Hematopoietic multipotent progenitor cell treated with erythropoietin and hydrocortisone succinate and interleukin-3 and kit ligand, for 4 days (in vitro differentiated cells): ENCODE data around the gene CCDC192.

Experiments used
- DNase-seq: peaks from one replicate; pipeline ENCODE4 v3.0.0-alpha.2; 2015

The CCDC192 gene

GRCh38 chr5:127928053-127928452, 224.9 kb downstream of the CCDC192 start:
- no peak for DNase-seq

- DNase-seq, result no peak
Observed at GRCh38 chr5:127930311-127930710, 227.1 kb downstream of the CCDC192 start.

GRCh38 chr5:127931396-127931795, 228.2 kb downstream of the CCDC192 start:
- no peak for DNase-seq

- no peak for DNase-seq
Observed at GRCh38 chr5:127933348-127933747, 230.2 kb downstream of the CCDC192 start.

- DNase-seq, result no peak
Observed at GRCh38 chr5:127934791-127935256, 231.6 kb downstream of the CCDC192 start.

- DNase-seq, result no peak
Observed at GRCh38 chr5:127935398-127935797, 232.2 kb downstream of the CCDC192 start.

GRCh38 chr5:127936439-127936972, 233.3 kb downstream of the CCDC192 start:
- DNase-seq, result no peak

- no peak for DNase-seq
Observed at GRCh38 chr5:127938746-127939145, 235.6 kb downstream of the CCDC192 start.

GRCh38 chr5:127940854-127941253, 237.7 kb downstream of the CCDC192 start:
- no peak for DNase-seq

GRCh38 chr5:127941646-127942045, 238.5 kb downstream of the CCDC192 start:
- no peak for DNase-seq

- DNase-seq, result peak; percentile 21
Observed at GRCh38 chr5:127942246-127943060, 239.3 kb downstream of the CCDC192 start.

- no peak for DNase-seq
Observed at GRCh38 chr5:127943061-127943371, 239.8 kb downstream of the CCDC192 start.

GRCh38 chr5:127944125-127944524, 240.9 kb downstream of the CCDC192 start:
- DNase-seq, result no peak

- DNase-seq, result no peak
Observed at GRCh38 chr5:127947941-127948340, 244.8 kb downstream of the CCDC192 start.

GRCh38 chr5:127950707-127951391, 247.7 kb downstream of the CCDC192 start:
- DNase-seq, result no peak

GRCh38 chr5:127951791-127952190, 248.6 kb downstream of the CCDC192 start:
- DNase-seq, result no peak

- DNase-seq, result no peak
Observed at GRCh38 chr5:127957183-127957582, 254.0 kb downstream of the CCDC192 start.

- no peak for DNase-seq
Observed at GRCh38 chr5:127957701-127958239, 254.6 kb downstream of the CCDC192 start.

- no peak for DNase-seq
Observed at GRCh38 chr5:127958421-127959011, 255.3 kb downstream of the CCDC192 start.

GRCh38 chr5:127959152-127959764, 256.1 kb downstream of the CCDC192 start:
- peak; percentile 59 for DNase-seq

GRCh38 chr5:127960270-127960691, 257.1 kb downstream of the CCDC192 start:
- peak; percentile 15 for DNase-seq

GRCh38 chr5:127961006-127961762, 258.0 kb downstream of the CCDC192 start:
- no peak for DNase-seq
